HepG2 (cell line): Measurements from ENCODE around the gene SLC25A46. TPM values are rescaled to one million over a fixed set of nuclear protein-coding genes. Genes with fewer than 3 reads are reported as not detected.

Source experiments
- ATAC-seq: fragments of 200-7000 bp; cut with Tn5 transposase; 3 replicates; pipeline ENCODE4 v1.9.1; 2020; ENCODE audit warnings: mild to moderate bottlenecking, moderate library complexity
- BruUV-seq: library from RNA; stranded (reverse); fragments of 400-500 nt; replicated peaks from 2 replicates; lab custom pipeline; 2021; lab: Mats Ljungman, UMichigan
- CTCF ChIA-PET: fragments of 300-600 bp; formaldehyde crosslinking; extraction: SDS; loops from one replicate; lab custom pipeline; 2021; ENCODE audit warnings: low total read pairs, inconsistent platforms, low intra/inter-chr PET ratio; lab: Yijun Ruan, JAX
- POLR2A ChIA-PET: fragments of 350-600 bp; sonication (Branson Sonifier 250); formaldehyde crosslinking; loops from one replicate; lab custom pipeline; 2020; ENCODE audit warnings: antibody characterized with exemption, inconsistent platforms; lab: Yijun Ruan, JAX
- DNase-seq: peaks from one replicate; pipeline ENCODE4 v3.0.0-alpha.2; 2015; ENCODE audit warnings: low spot score
- FAIRE-seq: peaks from 3 replicates; lab custom pipeline; 2011; peaks lifted over from hg19 to GRCh38; lab: Jason Lieb, UNC
- H2AFZ ChIP-seq: one replicate; pipeline ENCODE4 v1.6.1; 2011; ENCODE audit warnings: low read length, inconsistent platforms
- H3K27ac ChIP-seq: fragments of 300-600 bp; 3 replicates; pipeline ENCODE4 v1.8.0; 2011; ENCODE audit warnings: mixed run types, mild to moderate bottlenecking, mixed read lengths, low read length, inconsistent platforms; ENCODE audit not compliant: insufficient read depth; ENCODE audit errors: extremely low read length
- H3K27me3 ChIP-seq, 2 experiments: fragments of 200-600 bp in 1 of 2; 2 replicates in 1 of 2; 3 replicates in 1 of 2; pipeline versions ENCODE4 v1.6.0 to v1.8.0; 2011; ENCODE audit warnings: low read length in 2 of 2, mild to moderate bottlenecking in 2 of 2, moderate library complexity in 2 of 2, inconsistent platforms in 1 of 2; ENCODE audit not compliant: insufficient read depth in 2 of 2, control insufficient read depth in 1 of 2
- H3K36me3 ChIP-seq, 2 experiments: fragments of 200-600 bp in 1 of 2; replicated peaks in 1 of 2; 2 replicates in 1 of 2; 3 replicates in 1 of 2; pipeline versions ENCODE4 v1.5.1 to v1.8.0; 2011; ENCODE audit warnings: low read length in 2 of 2, inconsistent platforms in 1 of 2; ENCODE audit not compliant: insufficient read depth in 2 of 2, control insufficient read depth in 1 of 2
- H3K4me1 ChIP-seq: 2 replicates; pipeline ENCODE4 v1.5.1; 2012; ENCODE audit warnings: low read length, inconsistent platforms; ENCODE audit not compliant: insufficient read depth
- H3K4me2 ChIP-seq: 2 replicates; pipeline ENCODE4 v1.6.0; 2011; ENCODE audit warnings: low read depth, low read length, inconsistent platforms
- H3K4me3 ChIP-seq, 3 experiments: fragments of 200-600 bp in 1 of 3; sonication (generic), shearing (Covaris generic) in 1 of 3; replicated peaks in 1 of 3; 2 replicates each; pipeline ENCODE4 v1.5.1; 2011 to 2016; ENCODE audit warnings: low read length in 3 of 3, inconsistent platforms in 2 of 3, low read depth in 2 of 3, mild to moderate bottlenecking in 2 of 3, control low read depth in 1 of 3, mixed read lengths in 1 of 3; ENCODE audit not compliant: insufficient read depth in 1 of 3
- H3K79me2 ChIP-seq: one replicate; pipeline ENCODE4 v1.6.1; 2011; ENCODE audit warnings: low read length, inconsistent platforms; ENCODE audit not compliant: insufficient read depth
- H3K9ac ChIP-seq: 2 replicates; pipeline ENCODE4 v1.6.0; 2011; ENCODE audit warnings: mild to moderate bottlenecking, low read depth, low read length, inconsistent platforms; ENCODE audit not compliant: insufficient read depth
- H3K9me3 ChIP-seq: 2 replicates; pipeline ENCODE4 v1.5.1; 2012; ENCODE audit warnings: mild to moderate bottlenecking, low read length
- H4K20me1 ChIP-seq: 2 replicates; pipeline ENCODE4 v1.6.0; 2011; ENCODE audit warnings: inconsistent platforms, mild to moderate bottlenecking, low read length, moderate library complexity; ENCODE audit not compliant: insufficient read depth
- ATF1 ChIP-seq: IDR thresholded peaks from 2 replicates; pipeline ENCODE4 v1.6.1; 2016; ENCODE audit warnings: mild to moderate bottlenecking, control low read depth
- CREB1 ChIP-seq, 2 experiments: fragments of 450-650 bp in 1 of 2; IDR thresholded peaks; 2 replicates each; pipeline ENCODE4 v1.6.1; 2016 to 2017; ENCODE audit warnings: control low read depth in 1 of 2, mild to moderate bottlenecking in 1 of 2, missing compliant biosample characterization in 1 of 2, missing genetic modification characterization in 1 of 2
- CREM ChIP-seq, 2 experiments: sonication (generic) in 1 of 2; formaldehyde crosslinking in 1 of 2; IDR thresholded peaks; 2 replicates each; pipeline versions ENCODE4 v1.4.0 to v1.6.1; 2016 to 2020; ENCODE audit warnings: antibody characterized with exemption in 1 of 2, mild to moderate bottlenecking in 1 of 2, missing genetic modification reagents in 1 of 2
- HNF1A ChIP-seq, 2 experiments: sonication (generic) in 1 of 2; formaldehyde crosslinking in 1 of 2; IDR thresholded peaks; 2 replicates each; pipeline versions ENCODE4 v1.4.0 to v1.6.1; 2016 to 2020; ENCODE audit warnings: borderline replicate concordance in 1 of 2, low read depth in 1 of 2, mild to moderate bottlenecking in 1 of 2, missing genetic modification reagents in 1 of 2
- HNF1B ChIP-seq: sonication (generic); formaldehyde crosslinking; IDR thresholded peaks from 2 replicates; pipeline ENCODE4 v1.5.1; 2020; ENCODE audit warnings: mild to moderate bottlenecking, moderate library complexity, missing genetic modification reagents
- NCOA1 ChIP-seq: sonication (generic); formaldehyde crosslinking; IDR thresholded peaks from 2 replicates; pipeline ENCODE4 v1.9.0; 2021; ENCODE audit warnings: missing genetic modification reagents
- NFYB ChIP-seq: sonication (generic); formaldehyde crosslinking; IDR thresholded peaks from 2 replicates; pipeline ENCODE4 v1.4.0; 2020; ENCODE audit warnings: missing genetic modification reagents
- NFYC ChIP-seq: IDR thresholded peaks from 2 replicates; pipeline ENCODE4 v1.6.1; 2016; ENCODE audit warnings: missing genetic modification reagents, missing compliant biosample characterization
- PBX3 ChIP-seq: sonication (generic); formaldehyde crosslinking; IDR thresholded peaks from 2 replicates; pipeline ENCODE4 v1.8.1; 2023; ENCODE audit warnings: missing genetic modification reagents, inconsistent platforms, borderline replicate concordance
- RFX1 ChIP-seq: fragments of 450-650 bp; IDR thresholded peaks from 2 replicates; pipeline ENCODE4 v1.6.1; 2017
- RFX3 ChIP-seq: IDR thresholded peaks from 2 replicates; pipeline ENCODE4 v1.6.1; 2016; ENCODE audit warnings: missing biosample characterization, missing genetic modification reagents
- SETDB1 ChIP-seq: sonication (generic); formaldehyde crosslinking; IDR thresholded peaks from 2 replicates; pipeline ENCODE4 v1.5.1; 2020; ENCODE audit warnings: missing genetic modification reagents, mild to moderate bottlenecking, borderline replicate concordance
- SIN3A ChIP-seq: IDR thresholded peaks from 2 replicates; pipeline ENCODE4 v1.6.1; 2011; ENCODE audit warnings: low read depth, mild to moderate bottlenecking, control low read depth, low read length, borderline replicate concordance
- SMC3 ChIP-seq: IDR thresholded peaks from 2 replicates; pipeline ENCODE4 v1.6.1; 2011; ENCODE audit warnings: low read length, improper control_type of control experiment
- ZMYM4 ChIP-seq: sonication (generic); formaldehyde crosslinking; IDR thresholded peaks from 2 replicates; pipeline ENCODE4 v1.8.1; 2023; ENCODE audit warnings: mild to moderate bottlenecking, missing genetic modification reagents
- WGBS: methylation state at CpG from one replicate; pipeline ENCODE4 v1.1.6; 2017; ENCODE audit warnings: low lambda C conversion rate; 5-methylcytosine and 5-hydroxymethylcytosine counted together
- in situ Hi-C: cut with HindIII; loops from 2 replicates; pipeline ENCODE4 v1.10.0; 2017; ENCODE audit warnings: low pct_unique_long_range_greater_than_20kb; ENCODE audit not compliant: extremely low pct_ligation_motif_present
- intact Hi-C: fragments of 100-400 bp; cut with micrococcal nuclease; formaldehyde crosslinking; loops from one replicate; pipeline ENCODE4 v1.10.0; 2022; ENCODE audit not compliant: unreplicated experiment
- polyA plus RNA-seq, 8 experiments: library from polyadenylated mRNA; depleted of rRNA in 3 of 8; stranded (reverse) in 7 of 8; unstranded in 1 of 8; fragments of >200 nt; fragmentation: Illumina TruSeq in 4 of 8; extraction: Trizol in 4 of 8; gene quantifications; 2 replicates each; pipeline versions ENCODE4 v1.2.1 to v1.2.3, GENCODE V29; 2011 to 2016; ENCODE audit warnings: low read depth in 4 of 8, missing spikeins in 1 of 8, mixed read lengths in 1 of 8; ENCODE audit not compliant: insufficient read depth in 1 of 8
- total RNA-seq, 5 experiments: library from RNA; depleted of rRNA; stranded (reverse); fragments of >200 nt; fragmentation: Illumina TruSeq; extraction: Trizol; gene quantifications; 2 replicates each; pipeline ENCODE4 v1.2.3, GENCODE V29; 2016; ENCODE audit warnings: low read depth in 1 of 5

Gene SLC25A46
- total and polyA plus RNA-seq, 2 of the 13 experiments (the other 11 are each of a cell fraction or from before 2014, with no cell fraction given), result 14.2 to 34.6 TPM

- no peak for TF ChIP-seq PBX3 (CRISPR knock-in tag)
- TF ChIP-seq HNF1A (IDR thresholded peaks at IDR 0.05; ENCODE audit: low read depth), result no peak
- TF ChIP-seq HNF1A (CRISPR knock-in tag; IDR thresholded peaks at IDR 0.05; ENCODE audit: borderline replicate concordance), result no peak
- no peak for TF ChIP-seq SMC3
- TF ChIP-seq NCOA1, result no peak
Observed at GRCh38 chr5:110718311-110718710, 20.5 kb upstream of the SLC25A46 start (continued).

GRCh38 chr5:110726249-110727024, 12.4 kb upstream of the SLC25A46 start, which contains the start of gene TMEM232:
TMEM232 (minus strand) TSS chr5:110726671; CDS start chr5:110667352, 59,319 bp downstream.
- peak within 1 kb of the TSS; percentile 29 to 48 (median 46); a peak in 5 of 6 replicates for H3K4me3 ChIP-seq
- no peaks in the 10 kb centered on the region for H3K9me3 ChIP-seq
- no peaks in the 10 kb centered on the region for H4K20me1 ChIP-seq
- H3K36me3 ChIP-seq, result no peaks in the 10 kb centered on the region
- ATAC-seq (peak; percentile 100), DNase-seq (peak; percentile 68), FAIRE-seq (no peak)
- H3K4me2 ChIP-seq, result peak within 1 kb of the TSS; percentile 66
- no peak within 1 kb of the TSS for H3K27ac ChIP-seq
- H3K27me3 ChIP-seq, result no peaks in the 10 kb centered on the region
- no peaks in the 10 kb centered on the region for H3K79me2 ChIP-seq
- WGBS, result 56% methylated on average over 16 of the region's 17 CpGs
- H2AFZ ChIP-seq, result peak within 1 kb of the TSS; percentile 61
- intact Hi-C loops (no loop called here), in situ Hi-C loops (no loop called here)
- ChIA-PET POLR2A (no interaction called here), CTCF (no interaction called here)
- H3K9ac ChIP-seq, result no peak within 1 kb of the TSS
- no TSS peak for BruUV-seq
- H3K4me1 ChIP-seq, result 0 out of 2 replicates have a peak, but pooled peaks cover 6% of the 10 kb centered on the region
- TF ChIP-seq HNF1B (no peak), SETDB1 (CRISPR knock-in tag) (no peak), CREB1 (IDR thresholded peaks at IDR 0.05) (no peak), CREB1 (CRISPR knock-in tag; IDR thresholded peaks at IDR 0.05) (peak; percentile 77), ATF1 (CRISPR knock-in tag) (peak; percentile 67; the same call in 1 of the 2 replicates), NFYB (CRISPR knock-in tag) (peak; percentile 58), RFX3 (CRISPR knock-in tag) (peak; percentile 83), ZMYM4 (CRISPR knock-in tag) (peak; percentile 34; the same call in 1 of the 2 replicates), CREM (IDR thresholded peaks at IDR 0.05) (peak; percentile 41; the same call in 1 of the 2 replicates), CREM (CRISPR knock-in tag; IDR thresholded peaks at IDR 0.05) (no peak), SIN3A (0 out of 2 replicates have a peak, but pooled peaks have one; percentile 49), RFX1 (peak; percentile 66), NFYC (peak; percentile 81)
